GM18873 (cell line): ENCODE measurements around the gene MRC2.
"Not testable (repeated sequence)": the region's sequence is repeated elsewhere in the genome, so short reads cannot be mapped to it uniquely, and the experiment has no call there.

Experiments
- ATAC-seq: cut with Tn5 transposase; IDR thresholded peaks from one replicate; pipeline ENCODE4 v1.9.1; 2021; ENCODE audit warnings: mild to moderate bottlenecking, moderate library complexity, moderate number of reproducible peaks; ENCODE audit not compliant: unreplicated experiment, low FRiP score

The MRC2 gene

GRCh38 chr17:62676952-62677596, 49.6 kb downstream of the MRC2 start:
- no peak for ATAC-seq

GRCh38 chr17:62678214-62678919, 50.9 kb downstream of the MRC2 start:
- no peak for ATAC-seq

DNA sequence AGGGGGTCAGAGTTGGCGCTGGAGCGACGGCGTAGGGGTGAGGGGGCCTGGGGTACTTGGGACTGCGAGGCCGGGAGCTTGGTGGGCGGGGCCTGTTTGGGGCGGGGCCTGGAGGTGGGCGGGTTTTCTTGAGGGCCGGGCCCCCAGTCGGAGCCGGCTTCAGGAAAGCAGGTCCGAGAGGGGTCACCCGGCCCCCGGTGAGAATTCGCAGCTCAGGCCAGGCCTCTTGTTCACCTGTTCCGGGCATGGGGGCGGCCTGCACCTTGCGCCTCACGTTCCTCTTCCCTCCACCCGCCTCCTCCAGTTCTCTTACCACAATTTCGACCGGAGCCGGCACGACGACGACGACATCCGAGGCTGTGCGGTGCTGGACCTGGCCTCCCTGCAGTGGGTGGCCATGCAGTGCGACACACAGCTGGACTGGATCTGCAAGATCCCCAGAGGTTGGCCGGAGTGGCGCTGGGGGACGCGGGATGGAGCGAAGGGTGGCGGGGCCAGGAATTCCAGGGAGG, 52.5 kb downstream of the MRC2 start:
- no peak for ATAC-seq

- ATAC-seq = no peak
Observed at GRCh38 chr17:62680541-62681052, 53.1 kb downstream of the MRC2 start.

DNA sequence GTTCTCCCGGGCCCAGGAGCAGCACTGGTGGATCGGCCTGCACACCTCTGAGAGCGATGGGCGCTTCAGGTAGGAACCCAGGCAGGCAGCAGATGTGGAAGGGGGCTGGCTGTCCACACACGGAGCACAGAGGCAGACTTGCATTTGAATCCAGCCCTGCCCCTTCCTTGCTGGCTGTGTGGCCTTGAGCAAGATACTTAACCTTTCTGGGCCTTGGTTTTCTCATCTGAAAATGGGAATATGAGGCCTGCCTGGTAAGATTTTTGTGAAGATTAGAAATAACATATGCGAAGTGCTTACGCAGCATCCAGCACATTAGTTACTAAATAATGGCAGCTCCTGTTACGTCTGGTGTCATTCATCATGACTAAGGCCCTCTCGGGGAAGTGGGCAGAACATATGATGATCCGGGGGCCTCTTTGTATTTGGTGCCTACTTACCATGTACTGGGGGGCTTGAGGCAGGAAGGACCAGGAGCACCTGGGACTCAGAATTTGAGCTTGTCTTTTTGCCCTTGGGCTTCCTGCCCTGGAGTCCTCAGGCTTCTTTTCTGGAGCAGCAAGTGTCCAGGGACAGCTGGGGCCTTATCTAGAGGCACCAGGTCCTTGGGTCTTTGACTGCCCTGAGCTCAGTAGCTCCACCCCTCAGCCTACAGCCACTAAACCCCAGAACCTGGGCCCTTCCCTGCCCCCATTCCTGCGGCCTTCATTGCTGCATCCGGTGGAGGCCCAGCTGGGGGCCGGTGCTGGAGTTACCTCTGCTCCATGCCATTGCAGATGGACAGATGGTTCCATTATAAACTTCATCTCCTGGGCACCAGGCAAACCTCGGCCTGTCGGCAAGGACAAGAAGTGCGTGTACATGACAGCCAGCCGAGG, 53.8 kb downstream of the MRC2 start:
- no peak for ATAC-seq

- ATAC-seq = no peak
Observed at GRCh38 chr17:62681939-62682381, 54.5 kb downstream of the MRC2 start.

- ATAC-seq = no peak
Observed at GRCh38 chr17:62684179-62684578, 56.7 kb downstream of the MRC2 start.

- ATAC-seq = no peak
Observed at GRCh38 chr17:62687997-62688396, 60.5 kb downstream of the MRC2 start.

DNA sequence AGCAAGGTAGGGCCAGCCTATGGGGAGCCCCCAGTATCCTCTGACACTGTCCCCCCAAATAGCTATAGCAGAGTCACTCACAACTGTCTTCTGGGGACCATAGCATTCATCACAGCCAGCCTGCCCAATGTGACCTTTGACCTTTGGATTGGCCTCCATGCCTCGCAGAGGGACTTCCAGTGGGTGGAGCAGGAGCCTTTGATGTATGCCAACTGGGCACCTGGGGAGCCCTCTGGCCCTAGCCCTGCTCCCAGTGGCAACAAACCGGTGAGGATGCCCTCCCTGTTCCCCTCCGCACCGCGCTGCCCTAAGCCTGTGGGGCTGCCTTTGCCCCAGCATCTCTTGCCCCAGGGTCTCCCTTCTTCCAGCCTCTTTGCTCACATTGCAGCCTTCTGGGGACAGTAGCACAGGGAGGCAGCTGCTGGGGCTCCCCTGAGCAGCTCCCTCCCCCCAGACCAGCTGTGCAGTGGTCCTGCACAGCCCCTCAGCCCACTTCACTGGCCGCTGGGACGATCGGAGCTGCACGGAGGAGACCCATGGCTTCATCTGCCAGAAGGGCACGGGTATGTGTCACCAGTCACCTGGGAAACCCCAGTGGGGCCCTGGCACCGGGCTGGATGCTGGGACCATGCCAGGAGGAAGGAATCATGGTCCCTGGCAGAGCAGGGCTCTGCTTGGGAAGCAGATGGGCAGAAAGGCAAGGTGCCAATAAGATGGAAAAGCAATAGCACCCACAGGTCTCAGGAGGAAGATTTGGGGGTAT, 61.1 kb downstream of the MRC2 start:
- ATAC-seq = no peak

DNA sequence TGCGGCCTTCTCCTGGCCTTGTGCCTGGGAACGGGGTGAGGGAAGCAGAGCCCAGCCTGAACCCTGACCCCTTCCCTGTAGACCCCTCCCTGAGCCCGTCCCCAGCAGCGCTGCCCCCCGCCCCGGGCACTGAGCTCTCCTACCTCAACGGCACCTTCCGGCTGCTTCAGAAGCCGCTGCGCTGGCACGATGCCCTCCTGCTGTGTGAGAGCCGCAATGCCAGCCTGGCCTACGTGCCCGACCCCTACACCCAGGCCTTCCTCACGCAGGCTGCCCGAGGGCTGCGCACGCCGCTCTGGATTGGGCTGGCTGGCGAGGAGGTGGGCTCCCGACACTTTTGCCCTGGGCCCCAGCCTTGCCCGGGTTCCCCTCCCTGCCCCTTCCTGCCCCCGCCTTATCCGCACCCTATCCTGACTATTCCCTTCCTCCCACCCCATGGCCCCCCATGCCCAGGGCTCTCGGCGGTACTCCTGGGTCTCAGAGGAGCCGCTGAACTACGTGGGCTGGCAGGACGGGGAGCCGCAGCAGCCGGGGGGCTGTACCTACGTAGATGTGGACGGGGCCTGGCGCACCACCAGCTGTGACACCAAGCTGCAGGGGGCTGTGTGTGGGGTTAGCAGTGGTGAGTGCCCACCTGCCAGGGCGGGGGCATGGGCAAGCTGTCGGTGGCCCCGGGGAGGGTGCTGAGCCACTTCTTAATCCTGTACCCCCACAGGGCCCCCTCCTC, 62.1 kb downstream of the MRC2 start:
- ATAC-seq = no peak

DNA sequence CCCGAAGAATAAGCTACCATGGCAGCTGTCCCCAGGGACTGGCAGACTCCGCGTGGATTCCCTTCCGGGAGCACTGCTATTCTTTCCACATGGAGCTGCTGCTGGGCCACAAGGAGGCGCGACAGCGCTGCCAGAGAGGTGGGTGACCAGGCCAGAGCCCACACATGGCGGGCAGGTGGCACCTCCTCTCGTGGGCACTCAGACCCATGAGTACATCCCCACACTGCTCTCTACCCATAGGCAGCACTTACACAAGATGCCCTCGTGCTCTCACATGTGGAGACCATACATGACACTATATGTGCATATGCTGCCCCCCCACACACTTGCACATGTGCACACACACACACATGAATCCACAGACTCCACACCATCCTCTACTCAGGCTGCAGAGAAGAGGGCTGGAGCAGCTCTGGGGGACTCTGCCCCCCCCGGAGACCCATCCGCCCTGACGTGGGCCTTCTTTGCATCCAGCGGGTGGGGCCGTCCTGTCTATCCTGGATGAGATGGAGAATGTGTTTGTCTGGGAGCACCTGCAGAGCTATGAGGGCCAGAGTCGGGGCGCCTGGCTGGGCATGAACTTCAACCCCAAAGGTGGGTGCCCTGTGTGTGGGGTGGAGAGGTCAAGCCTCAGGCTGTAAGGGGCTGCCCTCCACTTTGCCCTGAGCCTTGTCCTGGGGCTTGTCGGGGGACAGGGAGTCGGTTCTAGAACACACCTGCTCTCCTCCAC, 62.9 kb downstream of the MRC2 start:
- ATAC-seq = no peak

DNA sequence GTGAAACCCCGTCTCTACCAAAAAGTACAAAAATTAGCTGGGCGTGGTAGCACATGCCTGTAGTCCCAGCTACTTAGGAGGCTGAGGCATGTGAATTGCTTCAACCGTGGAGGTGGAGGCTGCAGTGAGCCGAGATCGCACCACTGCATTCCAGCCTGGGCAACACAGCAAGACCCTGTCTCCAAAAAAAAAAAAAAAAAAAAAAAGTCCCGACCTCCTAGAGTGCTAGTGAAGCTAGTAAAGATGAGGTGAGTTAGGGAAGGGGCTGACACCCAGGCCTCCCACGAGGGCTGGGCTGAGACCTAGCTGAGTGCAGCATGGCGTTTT, 64.1 kb downstream of the MRC2 start:
- not testable (repeated sequence) for ATAC-seq

DNA sequence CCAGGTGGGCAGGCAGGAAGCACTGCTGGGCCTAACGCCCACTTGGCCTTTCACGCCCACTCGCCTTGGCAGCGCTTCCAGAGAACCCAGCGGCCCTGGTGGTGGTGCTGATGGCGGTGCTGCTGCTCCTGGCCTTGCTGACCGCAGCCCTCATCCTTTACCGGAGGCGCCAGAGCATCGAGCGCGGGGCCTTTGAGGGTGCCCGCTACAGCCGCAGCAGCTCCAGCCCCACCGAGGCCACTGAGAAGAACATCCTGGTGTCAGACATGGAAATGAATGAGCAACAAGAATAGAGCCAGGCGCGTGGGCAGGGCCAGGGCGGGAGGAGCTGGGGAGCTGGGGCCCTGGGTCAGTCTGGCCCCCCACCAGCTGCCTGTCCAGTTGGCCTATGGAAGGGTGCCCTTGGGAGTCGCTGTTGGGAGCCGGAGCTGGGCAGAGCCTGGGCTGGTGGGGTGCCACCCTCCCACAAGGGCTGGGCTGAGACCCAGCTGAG, 64.7 kb downstream of the MRC2 start:
- ATAC-seq = no peak

DNA sequence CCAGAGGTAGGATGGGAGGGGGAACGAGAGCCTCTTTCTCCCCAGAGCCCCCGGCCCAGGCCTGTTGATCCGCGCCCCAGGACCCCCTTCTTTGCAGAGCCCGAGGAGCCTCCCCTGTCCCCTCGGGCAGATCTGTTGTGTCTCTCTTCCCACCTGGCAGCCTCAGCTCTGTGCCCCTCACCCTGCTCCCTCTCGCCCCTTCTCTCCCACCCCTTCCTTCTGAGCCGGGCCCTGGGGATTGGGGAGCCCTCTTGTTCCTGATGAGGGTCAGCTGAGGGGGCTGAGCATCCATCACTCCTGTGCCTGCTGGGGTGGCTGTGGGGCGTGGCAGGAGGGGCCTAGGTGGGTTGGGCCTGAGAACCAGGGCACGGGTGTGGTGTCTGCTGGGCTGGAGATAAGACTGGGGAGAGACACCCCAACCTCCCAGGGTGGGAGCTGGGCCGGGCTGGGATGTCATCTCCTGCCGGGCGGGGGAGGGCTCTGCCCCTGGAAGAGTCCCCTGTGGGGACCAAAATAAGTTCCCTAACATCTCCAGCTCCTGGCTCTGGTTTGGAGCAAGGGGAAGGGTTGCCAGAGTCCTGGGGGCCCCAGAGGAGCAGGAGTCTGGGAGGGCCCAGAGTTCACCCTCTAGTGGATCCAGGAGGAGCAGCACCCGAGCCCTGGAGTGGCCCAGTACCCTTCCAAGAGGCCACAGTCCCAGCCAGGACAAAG, 65.4 kb downstream of the MRC2 start:
- no peak for ATAC-seq

DNA sequence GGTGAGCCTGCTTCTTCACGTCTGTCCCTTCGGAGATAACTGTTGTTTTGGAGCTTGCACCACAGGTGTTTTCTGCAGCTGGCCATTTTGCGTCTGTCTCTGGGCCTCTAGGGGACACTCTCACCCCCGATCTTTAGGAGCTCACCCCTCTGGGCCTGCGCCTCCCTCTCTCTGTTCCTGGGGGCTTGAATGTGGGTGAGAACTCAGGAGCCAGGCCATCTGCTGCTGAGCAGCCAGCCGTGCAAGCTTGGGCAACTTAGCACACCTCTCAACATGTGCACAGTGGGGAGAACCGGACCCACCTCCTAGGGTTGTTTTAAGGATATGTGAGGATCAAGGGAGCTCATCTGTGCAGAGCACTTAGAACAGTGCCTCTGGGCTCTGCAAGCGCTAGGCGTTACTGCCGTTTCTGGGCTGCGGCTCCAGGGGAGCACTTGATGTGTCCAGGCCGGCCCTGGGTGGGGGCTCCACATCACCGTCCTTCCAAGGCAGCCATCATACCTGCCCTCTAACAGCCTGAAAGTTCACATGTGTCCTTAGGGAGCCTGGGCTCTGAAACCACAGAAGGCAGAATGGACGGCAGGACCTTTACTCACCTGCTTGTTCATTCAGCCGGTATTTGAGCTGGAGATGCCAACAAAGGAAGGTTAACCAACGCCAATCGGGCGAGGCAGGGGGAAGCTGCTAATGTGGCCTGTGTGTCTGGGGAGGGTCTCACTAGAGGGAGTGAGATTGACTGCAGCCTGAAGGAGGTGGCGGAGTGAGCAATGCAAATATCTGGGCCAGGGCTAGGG, 66.3 kb downstream of the MRC2 start:
- ATAC-seq = no peak

- not testable (repeated sequence) for ATAC-seq
Observed at GRCh38 chr17:62695093-62695738, 67.7 kb downstream of the MRC2 start.

GRCh38 chr17:62696256-62696655, 68.8 kb downstream of the MRC2 start:
- ATAC-seq = no peak
